ENCODE data around the gene SLAMF7.
"Not testable (repeated sequence)": the region's sequence is repeated elsewhere in the genome, so short reads cannot be mapped to it uniquely, and the experiment has no call there.

Gene SLAMF7

GRCh38 chr1:160739098-160739511 is at the start of gene SLAMF7:
Gene SLAMF7, plus strand, starts transcription at chr1:160739247. Its CDS starts 55 bp downstream, at chr1:160739302.
- in situ Hi-C loops (cut with HindIII; ENCODE audit: low sequenced_read_pairs), result no loop called here

- in situ Hi-C loops (cut with HindIII; ENCODE audit: low sequenced_read_pairs), result loop anchor here (25.0 kb wide), 1 partner anchor 145 kb away; no protein-coding TSS in a partner anchor
Observed at GRCh38 chr1:160692390-160692789, 46.7 kb upstream of the SLAMF7 start.

GRCh38 chr1:160702100-160702499 is 36.9 kb upstream of the SLAMF7 start:
- in situ Hi-C loops (cut with HindIII; ENCODE audit: low sequenced_read_pairs), result no loop called here

- in situ Hi-C loops (cut with HindIII; ENCODE audit: low sequenced_read_pairs), result no loop called here
Observed at GRCh38 chr1:160704250-160704649, 34.8 kb upstream of the SLAMF7 start.

- in situ Hi-C loops (cut with HindIII; ENCODE audit: low sequenced_read_pairs), result not testable (repeated sequence)
Observed at GRCh38 chr1:160705212-160705621, 33.8 kb upstream of the SLAMF7 start.

GRCh38 chr1:160705742-160706141 is 33.3 kb upstream of the SLAMF7 start:
- in situ Hi-C loops (cut with HindIII; ENCODE audit: low sequenced_read_pairs), result no loop called here

- in situ Hi-C loops (cut with HindIII; ENCODE audit: low sequenced_read_pairs), result no loop called here
Observed at GRCh38 chr1:160706526-160707235, 32.4 kb upstream of the SLAMF7 start.

- in situ Hi-C loops (cut with HindIII; ENCODE audit: low sequenced_read_pairs), result no loop called here
Observed at GRCh38 chr1:160707236-160708064, 31.6 kb upstream of the SLAMF7 start.

GRCh38 chr1:160708118-160708517 is 30.9 kb upstream of the SLAMF7 start:
- in situ Hi-C loops (cut with HindIII; ENCODE audit: low sequenced_read_pairs), result no loop called here

- in situ Hi-C loops (cut with HindIII; ENCODE audit: low sequenced_read_pairs), result no loop called here
Observed at GRCh38 chr1:160708801-160709200, 30.2 kb upstream of the SLAMF7 start.

- in situ Hi-C loops (cut with HindIII; ENCODE audit: low sequenced_read_pairs), result no loop called here
Observed at GRCh38 chr1:160709715-160710114, 29.3 kb upstream of the SLAMF7 start.

GRCh38 chr1:160710517-160711252 is 28.4 kb upstream of the SLAMF7 start:
- in situ Hi-C loops (cut with HindIII; ENCODE audit: low sequenced_read_pairs), result no loop called here

- in situ Hi-C loops (cut with HindIII; ENCODE audit: low sequenced_read_pairs), result no loop called here
Observed at GRCh38 chr1:160711276-160711601, 27.8 kb upstream of the SLAMF7 start.

GRCh38 chr1:160711602-160712311 is 27.3 kb upstream of the SLAMF7 start, which contains the start of gene CD48:
Gene CD48, minus strand, starts transcription at chr1:160711822. Its CDS starts 59 bp downstream, at chr1:160711763.
- in situ Hi-C loops (cut with HindIII; ENCODE audit: low sequenced_read_pairs), result no loop called here

- in situ Hi-C loops (cut with HindIII; ENCODE audit: low sequenced_read_pairs), result not testable (repeated sequence)
Observed at GRCh38 chr1:160712525-160713080, 26.4 kb upstream of the SLAMF7 start.

GRCh38 chr1:160713161-160713560 is 25.9 kb upstream of the SLAMF7 start:
- in situ Hi-C loops (cut with HindIII; ENCODE audit: low sequenced_read_pairs), result no loop called here

GRCh38 chr1:160714034-160714648 is 24.9 kb upstream of the SLAMF7 start:
- in situ Hi-C loops (cut with HindIII; ENCODE audit: low sequenced_read_pairs), result not testable (repeated sequence)

- in situ Hi-C loops (cut with HindIII; ENCODE audit: low sequenced_read_pairs), result no loop called here
Observed at GRCh38 chr1:160716013-160716412, 23.0 kb upstream of the SLAMF7 start.

GRCh38 chr1:160717306-160717705 is 21.7 kb upstream of the SLAMF7 start:
- in situ Hi-C loops (cut with HindIII; ENCODE audit: low sequenced_read_pairs), result no loop called here

GRCh38 chr1:160718210-160718609 is 20.8 kb upstream of the SLAMF7 start:
- in situ Hi-C loops (cut with HindIII; ENCODE audit: low sequenced_read_pairs), result no loop called here
